Measurements from ENCODE around the gene CACNA1C. TPM values are rescaled to one million over a fixed set of nuclear protein-coding genes. Genes with fewer than 3 reads are reported as not detected.

CACNA1C gene
- total RNA-seq, 4 donors from 2014 or later: 2.9 to 5.3 (median 4.3) TPM

- no peak for TF ChIP-seq CTCF (IDR thresholded peaks at IDR 0.05; ENCODE audit: low read depth)
These were observed 13.8 kb upstream of the CACNA1C start for GRCh38 chr12:2039034-2039433.

DNA sequence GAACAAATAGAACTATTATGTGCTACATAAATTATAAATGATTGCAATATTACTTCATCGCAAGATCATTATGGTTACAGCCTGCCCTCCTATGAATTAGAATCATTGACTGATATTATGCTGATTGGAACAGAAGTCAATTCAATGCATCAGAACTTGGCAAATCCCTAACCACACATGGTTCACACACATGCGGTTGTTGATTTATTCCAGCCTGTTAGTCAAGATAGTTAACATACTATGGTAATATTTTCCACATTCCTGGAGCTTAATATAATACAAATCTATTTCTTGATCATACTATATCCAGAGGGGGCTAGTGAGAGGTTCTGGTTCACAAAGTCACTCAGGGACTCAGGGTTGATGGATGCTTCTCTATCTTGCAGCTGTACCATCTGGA, 9.7 kb upstream of the CACNA1C start:
- no peak for TF ChIP-seq CTCF (IDR thresholded peaks at IDR 0.05; ENCODE audit: low read depth)

- no peak for TF ChIP-seq CTCF (IDR thresholded peaks at IDR 0.05; ENCODE audit: low read depth)
These were observed 8.6 kb upstream of the CACNA1C start for GRCh38 chr12:2044165-2044564.

DNA sequence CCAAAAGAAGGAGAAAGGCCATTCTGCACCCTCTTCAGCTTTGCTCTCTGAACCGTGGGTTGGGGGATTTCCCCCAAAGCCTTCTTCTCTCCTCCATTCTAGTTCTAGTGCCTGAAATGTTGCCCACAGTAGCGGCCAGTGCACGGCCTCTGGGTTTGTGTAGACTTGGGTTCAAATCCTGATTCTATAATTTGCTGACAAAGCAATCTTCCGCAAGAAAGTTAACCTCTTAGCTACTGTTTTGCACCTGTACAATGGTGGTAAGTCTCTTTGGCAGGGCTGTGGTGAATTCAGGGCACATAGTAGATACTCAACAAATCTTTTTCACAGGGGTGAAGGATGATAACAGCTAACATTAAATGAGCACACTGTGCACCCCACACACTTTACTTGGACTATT, 5.8 kb upstream of the CACNA1C start:
- no peak for TF ChIP-seq CTCF (IDR thresholded peaks at IDR 0.05; ENCODE audit: low read depth)

GRCh38 chr12:2047752-2048151, 5.0 kb upstream of the CACNA1C start:
- TF ChIP-seq CTCF (IDR thresholded peaks at IDR 0.05; ENCODE audit: low read depth): no peak

DNA sequence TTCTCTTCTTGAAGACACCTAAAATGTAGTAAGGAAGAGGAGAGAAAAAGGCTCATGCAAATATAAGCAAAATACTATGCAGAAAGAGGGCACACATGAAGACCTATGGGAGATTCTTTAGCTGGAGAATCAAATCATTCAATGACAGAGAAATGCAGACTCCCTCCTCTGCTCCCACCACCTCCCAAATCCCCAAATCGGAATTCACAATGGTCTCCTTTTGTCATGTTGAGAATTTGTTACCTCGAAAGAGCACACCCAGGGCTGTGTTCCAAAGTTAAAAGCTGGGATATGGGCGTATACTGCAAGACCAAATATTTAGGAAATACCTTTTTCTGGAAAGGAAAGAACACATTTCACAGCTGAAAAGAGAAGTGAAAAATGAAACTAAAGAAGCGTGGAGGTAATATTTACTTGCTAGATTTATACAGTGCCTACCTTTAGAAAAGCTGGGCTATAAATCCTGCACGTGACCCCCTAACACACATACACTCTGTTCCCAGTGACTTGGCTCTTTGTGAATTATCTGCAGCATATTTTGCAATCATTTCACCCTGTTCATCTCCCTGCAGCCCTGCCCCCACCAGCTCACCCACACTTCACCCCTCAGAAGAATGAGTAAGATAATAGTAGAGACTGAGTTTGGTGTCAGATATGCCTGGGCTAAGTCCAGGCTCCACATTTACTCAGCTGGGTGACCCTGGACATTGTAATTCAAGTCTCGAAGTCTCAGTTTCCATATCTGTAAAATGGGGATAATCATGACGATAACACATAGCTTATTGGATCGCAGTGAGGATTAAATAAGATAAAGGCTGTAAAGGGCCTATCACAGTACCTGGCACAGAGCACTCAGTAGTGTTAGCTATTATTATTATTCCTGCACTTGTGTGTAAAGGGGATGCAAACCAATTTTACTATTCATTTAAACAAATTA, 2.9 kb upstream of the CACNA1C start:
- no peak for TF ChIP-seq CTCF (IDR thresholded peaks at IDR 0.05; ENCODE audit: low read depth)

DNA sequence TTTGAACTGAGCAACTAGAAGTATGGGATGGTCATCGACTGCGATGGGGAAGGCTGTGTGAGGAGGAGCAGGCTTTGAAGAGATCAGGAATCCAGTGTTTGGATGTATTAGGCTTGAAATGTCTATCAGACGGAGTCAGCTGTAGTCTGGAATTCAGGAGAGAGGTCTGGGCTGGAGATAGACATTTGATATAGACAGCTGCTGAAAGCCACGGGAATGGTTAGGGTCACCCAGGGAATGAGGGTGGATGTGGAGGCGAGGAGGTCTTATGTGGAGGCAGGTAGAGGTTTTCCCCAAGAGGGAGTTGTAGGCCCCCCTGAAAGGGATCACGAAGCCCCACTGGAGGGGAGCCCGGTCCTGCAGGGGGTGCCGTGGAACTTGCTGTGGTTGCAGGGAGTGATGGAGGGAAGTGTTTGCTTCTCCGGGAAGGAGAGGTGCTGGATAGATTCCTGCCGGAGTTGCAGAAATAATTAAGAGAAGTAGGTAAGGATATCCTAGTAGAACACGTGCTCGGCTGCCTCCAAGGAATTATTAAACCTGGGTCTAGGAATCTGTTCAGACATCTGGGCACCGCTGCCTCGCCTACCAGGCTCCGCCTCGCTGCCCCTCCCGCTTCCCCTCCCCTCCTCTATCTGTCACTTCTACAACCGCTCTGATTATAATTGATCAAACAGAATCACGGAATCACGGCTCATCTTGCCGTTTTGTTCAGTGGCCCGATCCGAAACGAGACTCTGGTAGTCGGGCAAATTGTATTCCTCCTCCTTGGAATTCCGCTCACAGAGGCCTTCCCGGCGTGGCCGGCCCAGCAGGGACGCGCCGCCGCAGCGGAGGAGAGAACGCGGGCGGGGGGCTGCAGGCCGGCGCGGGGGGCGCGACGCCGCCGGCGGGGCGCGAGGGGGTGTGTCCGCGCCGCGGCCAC, 826 bp upstream of the CACNA1C start:
- no peak for TF ChIP-seq CTCF (IDR thresholded peaks at IDR 0.05; ENCODE audit: low read depth)
